HepG2 (cell line): Measurements from ENCODE around the gene TM4SF4. TPM values are rescaled to one million over a fixed set of nuclear protein-coding genes. Genes with fewer than 3 reads are reported as not detected.

ENCODE experiments used
- ATAC-seq: fragments of 200-7000 bp; cut with Tn5 transposase; 3 replicates; pipeline ENCODE4 v1.9.1; 2020; ENCODE audit warnings: mild to moderate bottlenecking, moderate library complexity
- BruUV-seq: library from RNA; stranded (reverse); fragments of 400-500 nt; replicated peaks from 2 replicates; lab custom pipeline; 2021; lab: Mats Ljungman, UMichigan
- CTCF ChIA-PET: fragments of 300-600 bp; formaldehyde crosslinking; extraction: SDS; loops from one replicate; lab custom pipeline; 2021; ENCODE audit warnings: low total read pairs, inconsistent platforms, low intra/inter-chr PET ratio; lab: Yijun Ruan, JAX
- POLR2A ChIA-PET: fragments of 350-600 bp; sonication (Branson Sonifier 250); formaldehyde crosslinking; loops from one replicate; lab custom pipeline; 2020; ENCODE audit warnings: antibody characterized with exemption, inconsistent platforms; lab: Yijun Ruan, JAX
- DNase-seq: peaks from one replicate; pipeline ENCODE4 v3.0.0-alpha.2; 2015; ENCODE audit warnings: low spot score
- FAIRE-seq: peaks from 3 replicates; lab custom pipeline; 2011; peaks lifted over from hg19 to GRCh38; lab: Jason Lieb, UNC
- H2AFZ ChIP-seq: one replicate; pipeline ENCODE4 v1.6.1; 2011; ENCODE audit warnings: low read length, inconsistent platforms
- H3K27ac ChIP-seq: fragments of 300-600 bp; 3 replicates; pipeline ENCODE4 v1.8.0; 2011; ENCODE audit warnings: mixed run types, mild to moderate bottlenecking, mixed read lengths, low read length, inconsistent platforms; ENCODE audit not compliant: insufficient read depth; ENCODE audit errors: extremely low read length
- H3K27me3 ChIP-seq, 2 experiments: fragments of 200-600 bp in 1 of 2; 2 replicates in 1 of 2; 3 replicates in 1 of 2; pipeline versions ENCODE4 v1.6.0 to v1.8.0; 2011; ENCODE audit warnings: low read length in 2 of 2, mild to moderate bottlenecking in 2 of 2, moderate library complexity in 2 of 2, inconsistent platforms in 1 of 2; ENCODE audit not compliant: insufficient read depth in 2 of 2, control insufficient read depth in 1 of 2
- H3K36me3 ChIP-seq, 2 experiments: fragments of 200-600 bp in 1 of 2; replicated peaks in 1 of 2; 2 replicates in 1 of 2; 3 replicates in 1 of 2; pipeline versions ENCODE4 v1.5.1 to v1.8.0; 2011; ENCODE audit warnings: low read length in 2 of 2, inconsistent platforms in 1 of 2; ENCODE audit not compliant: insufficient read depth in 2 of 2, control insufficient read depth in 1 of 2
- H3K4me1 ChIP-seq: 2 replicates; pipeline ENCODE4 v1.5.1; 2012; ENCODE audit warnings: low read length, inconsistent platforms; ENCODE audit not compliant: insufficient read depth
- H3K4me2 ChIP-seq: 2 replicates; pipeline ENCODE4 v1.6.0; 2011; ENCODE audit warnings: low read depth, low read length, inconsistent platforms
- H3K4me3 ChIP-seq, 3 experiments: fragments of 200-600 bp in 1 of 3; sonication (generic), shearing (Covaris generic) in 1 of 3; replicated peaks in 1 of 3; 2 replicates each; pipeline ENCODE4 v1.5.1; 2011 to 2016; ENCODE audit warnings: low read length in 3 of 3, inconsistent platforms in 2 of 3, low read depth in 2 of 3, mild to moderate bottlenecking in 2 of 3, control low read depth in 1 of 3, mixed read lengths in 1 of 3; ENCODE audit not compliant: insufficient read depth in 1 of 3
- H3K79me2 ChIP-seq: one replicate; pipeline ENCODE4 v1.6.1; 2011; ENCODE audit warnings: low read length, inconsistent platforms; ENCODE audit not compliant: insufficient read depth
- H3K9ac ChIP-seq: 2 replicates; pipeline ENCODE4 v1.6.0; 2011; ENCODE audit warnings: mild to moderate bottlenecking, low read depth, low read length, inconsistent platforms; ENCODE audit not compliant: insufficient read depth
- H3K9me3 ChIP-seq: 2 replicates; pipeline ENCODE4 v1.5.1; 2012; ENCODE audit warnings: mild to moderate bottlenecking, low read length
- H4K20me1 ChIP-seq: 2 replicates; pipeline ENCODE4 v1.6.0; 2011; ENCODE audit warnings: inconsistent platforms, mild to moderate bottlenecking, low read length, moderate library complexity; ENCODE audit not compliant: insufficient read depth
- ATF6 ChIP-seq: sonication (generic); formaldehyde crosslinking; conservative IDR thresholded peaks from 2 replicates; pipeline ENCODE4 v1.4.0; 2020; ENCODE audit warnings: missing genetic modification reagents
- ERF ChIP-seq: IDR thresholded peaks from 2 replicates; pipeline ENCODE4 v1.6.1; 2018; ENCODE audit warnings: missing biosample characterization, missing genetic modification reagents
- MAF1 ChIP-seq: sonication (generic); formaldehyde crosslinking; IDR thresholded peaks from 2 replicates; pipeline ENCODE4 v1.5.0; 2020; ENCODE audit warnings: missing genetic modification reagents, borderline replicate concordance
- PCBP1 ChIP-seq: fragments of 200-400 bp; formaldehyde crosslinking; IDR thresholded peaks from 2 replicates; pipeline ENCODE4 v1.6.1; 2017; ENCODE audit warnings: mild to moderate bottlenecking, low read depth, low read length, borderline replicate concordance
- POLR2A ChIP-seq, 2 experiments: IDR thresholded peaks; 2 replicates each; pipeline ENCODE4 v1.6.1; 2011; ENCODE audit warnings: low read depth in 2 of 2, low read length in 2 of 2, mild to moderate bottlenecking in 1 of 2, moderate library complexity in 1 of 2; ENCODE audit not compliant: insufficient read depth in 1 of 2
- RARA ChIP-seq: IDR thresholded peaks from 2 replicates; pipeline ENCODE4 v1.6.1; 2016; ENCODE audit warnings: missing genetic modification reagents, missing compliant biosample characterization
- RFX3 ChIP-seq: IDR thresholded peaks from 2 replicates; pipeline ENCODE4 v1.6.1; 2016; ENCODE audit warnings: missing biosample characterization, missing genetic modification reagents
- STAT6 ChIP-seq: sonication (generic); formaldehyde crosslinking; IDR thresholded peaks from 2 replicates; pipeline ENCODE4 v1.4.0; 2020; ENCODE audit warnings: missing genetic modification reagents, mild to moderate bottlenecking, borderline replicate concordance
- ZBTB38 ChIP-seq: sonication (generic); formaldehyde crosslinking; IDR thresholded peaks from 2 replicates; pipeline ENCODE4 v1.5.1; 2020; ENCODE audit warnings: mild to moderate bottlenecking, missing genetic modification reagents
- ZC3H13 ChIP-seq: sonication (generic); formaldehyde crosslinking; IDR thresholded peaks from 2 replicates; pipeline ENCODE4 v1.8.1; 2023; ENCODE audit warnings: mild to moderate bottlenecking, missing genetic modification reagents, moderate library complexity
- ZMYM4 ChIP-seq: sonication (generic); formaldehyde crosslinking; IDR thresholded peaks from 2 replicates; pipeline ENCODE4 v1.8.1; 2023; ENCODE audit warnings: mild to moderate bottlenecking, missing genetic modification reagents
- ZNF260 ChIP-seq: sonication (generic); formaldehyde crosslinking; IDR thresholded peaks from 2 replicates; pipeline ENCODE4 v1.4.0; 2020; ENCODE audit warnings: missing genetic modification reagents, low read depth, mild to moderate bottlenecking, borderline replicate concordance
- ZNF350 ChIP-seq: sonication (generic); formaldehyde crosslinking; IDR thresholded peaks from 2 replicates; pipeline ENCODE4 v1.4.0; 2020; ENCODE audit warnings: mild to moderate bottlenecking, low read depth, missing genetic modification reagents, borderline replicate concordance
- ZNF777 ChIP-seq: sonication (generic); formaldehyde crosslinking; IDR thresholded peaks from 2 replicates; pipeline ENCODE4 v1.4.0; 2020; ENCODE audit warnings: missing genetic modification reagents
- WGBS: methylation state at CpG from one replicate; pipeline ENCODE4 v1.1.6; 2017; ENCODE audit warnings: low lambda C conversion rate; 5-methylcytosine and 5-hydroxymethylcytosine counted together
- in situ Hi-C: cut with HindIII; loops from 2 replicates; pipeline ENCODE4 v1.10.0; 2017; ENCODE audit warnings: low pct_unique_long_range_greater_than_20kb; ENCODE audit not compliant: extremely low pct_ligation_motif_present
- intact Hi-C: fragments of 100-400 bp; cut with micrococcal nuclease; formaldehyde crosslinking; loops from one replicate; pipeline ENCODE4 v1.10.0; 2022; ENCODE audit not compliant: unreplicated experiment
- polyA plus RNA-seq, 8 experiments: library from polyadenylated mRNA; depleted of rRNA in 3 of 8; stranded (reverse) in 7 of 8; unstranded in 1 of 8; fragments of >200 nt; fragmentation: Illumina TruSeq in 4 of 8; extraction: Trizol in 4 of 8; gene quantifications; 2 replicates each; pipeline versions ENCODE4 v1.2.1 to v1.2.3, GENCODE V29; 2011 to 2016; ENCODE audit warnings: low read depth in 4 of 8, missing spikeins in 1 of 8, mixed read lengths in 1 of 8; ENCODE audit not compliant: insufficient read depth in 1 of 8
- total RNA-seq, 5 experiments: library from RNA; depleted of rRNA; stranded (reverse); fragments of >200 nt; fragmentation: Illumina TruSeq; extraction: Trizol; gene quantifications; 2 replicates each; pipeline ENCODE4 v1.2.3, GENCODE V29; 2016; ENCODE audit warnings: low read depth in 1 of 5
- TF ChIP-seq, protein P1 (sequence below): sonication (generic); formaldehyde crosslinking; IDR thresholded peaks from 2 replicates; pipeline ENCODE4 v1.4.0; 2020; ENCODE audit warnings: mild to moderate bottlenecking, missing genetic modification reagents
- TF ChIP-seq, protein P2 (sequence below): sonication (generic); formaldehyde crosslinking; conservative IDR thresholded peaks from 2 replicates; pipeline ENCODE4 v1.8.1; 2023; ENCODE audit warnings: missing genetic modification reagents
- TF ChIP-seq, protein P3 (sequence below): sonication (generic); formaldehyde crosslinking; IDR thresholded peaks from 2 replicates; pipeline ENCODE4 v1.4.0; 2020; ENCODE audit warnings: missing genetic modification reagents, borderline replicate concordance

The TM4SF4 gene
- total and polyA plus RNA-seq, 2 of the 13 experiments (the other 11 are each of a cell fraction or from before 2014, with no cell fraction given): 0.63 to 0.95 TPM

DNA sequence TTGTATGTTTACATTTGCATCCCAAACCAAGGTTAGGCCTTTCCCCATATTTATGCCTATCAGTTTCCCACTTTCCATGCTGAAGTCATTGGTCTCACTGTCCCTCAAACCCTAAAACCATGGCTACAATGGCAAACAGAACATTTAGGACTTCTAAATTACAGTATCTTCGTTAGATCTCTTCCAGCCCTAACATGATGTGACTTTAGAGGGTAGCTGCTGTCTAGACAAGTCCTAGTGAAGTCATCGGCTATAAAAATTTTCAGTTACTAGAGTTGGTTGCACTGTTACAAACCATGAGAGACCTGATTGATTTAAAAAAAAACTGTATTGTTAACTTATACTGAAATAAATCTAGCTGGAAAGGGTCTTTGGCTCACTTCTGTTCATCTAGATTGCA lies 54.6 kb downstream of the TM4SF4 start:
- WGBS: 100% methylated on average over 2 of the region's 2 CpGs
- DNase-seq (no peak), FAIRE-seq (no peak), ATAC-seq (no peak)
- H3K4me3 ChIP-seq: no peak overlapping the region
- TF ChIP-seq ZNF777 (CRISPR knock-in tag): no peak
- TF ChIP-seq POLR2A (IDR thresholded peaks at IDR 0.05; ENCODE audit: insufficient read depth in 1 of 2, low read depth in 2 of 2, low read length in 2 of 2): no peak
- no peak for TF ChIP-seq ZMYM4 (CRISPR knock-in tag)
- no peak for TF ChIP-seq ERF
- TF ChIP-seq ZNF260: no peak
- TF ChIP-seq RARA (CRISPR knock-in tag): no peak
- TF ChIP-seq ZBTB38 (CRISPR knock-in tag): no peak
- no peak for TF ChIP-seq ZNF350 (CRISPR knock-in tag)
- no peak for TF ChIP-seq ATF6 (CRISPR knock-in tag)
- TF ChIP-seq ZC3H13 (CRISPR knock-in tag): no peak
- no peak for TF ChIP-seq PCBP1
- TF ChIP-seq, protein P1, sequence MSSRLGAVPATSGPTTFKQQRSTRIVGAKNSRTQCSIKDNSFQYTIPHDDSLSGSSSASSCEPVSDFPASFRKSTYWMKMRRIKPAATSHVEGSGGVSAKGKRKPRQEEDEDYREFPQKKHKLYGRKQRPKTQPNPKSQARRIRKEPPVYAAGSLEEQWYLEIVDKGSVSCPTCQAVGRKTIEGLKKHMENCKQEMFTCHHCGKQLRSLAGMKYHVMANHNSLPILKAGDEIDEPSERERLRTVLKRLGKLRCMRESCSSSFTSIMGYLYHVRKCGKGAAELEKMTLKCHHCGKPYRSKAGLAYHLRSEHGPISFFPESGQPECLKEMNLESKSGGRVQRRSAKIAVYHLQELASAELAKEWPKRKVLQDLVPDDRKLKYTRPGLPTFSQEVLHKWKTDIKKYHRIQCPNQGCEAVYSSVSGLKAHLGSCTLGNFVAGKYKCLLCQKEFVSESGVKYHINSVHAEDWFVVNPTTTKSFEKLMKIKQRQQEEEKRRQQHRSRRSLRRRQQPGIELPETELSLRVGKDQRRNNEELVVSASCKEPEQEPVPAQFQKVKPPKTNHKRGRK: no peak
- TF ChIP-seq MAF1 (CRISPR knock-in tag): no peak
- TF ChIP-seq, protein P2, sequence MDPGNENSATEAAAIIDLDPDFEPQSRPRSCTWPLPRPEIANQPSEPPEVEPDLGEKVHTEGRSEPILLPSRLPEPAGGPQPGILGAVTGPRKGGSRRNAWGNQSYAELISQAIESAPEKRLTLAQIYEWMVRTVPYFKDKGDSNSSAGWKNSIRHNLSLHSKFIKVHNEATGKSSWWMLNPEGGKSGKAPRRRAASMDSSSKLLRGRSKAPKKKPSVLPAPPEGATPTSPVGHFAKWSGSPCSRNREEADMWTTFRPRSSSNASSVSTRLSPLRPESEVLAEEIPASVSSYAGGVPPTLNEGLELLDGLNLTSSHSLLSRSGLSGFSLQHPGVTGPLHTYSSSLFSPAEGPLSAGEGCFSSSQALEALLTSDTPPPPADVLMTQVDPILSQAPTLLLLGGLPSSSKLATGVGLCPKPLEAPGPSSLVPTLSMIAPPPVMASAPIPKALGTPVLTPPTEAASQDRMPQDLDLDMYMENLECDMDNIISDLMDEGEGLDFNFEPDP (CRISPR knock-in tag): no peak
- TF ChIP-seq RFX3: no peak
- TF ChIP-seq STAT6 (CRISPR knock-in tag): no peak
- TF ChIP-seq, protein P3, sequence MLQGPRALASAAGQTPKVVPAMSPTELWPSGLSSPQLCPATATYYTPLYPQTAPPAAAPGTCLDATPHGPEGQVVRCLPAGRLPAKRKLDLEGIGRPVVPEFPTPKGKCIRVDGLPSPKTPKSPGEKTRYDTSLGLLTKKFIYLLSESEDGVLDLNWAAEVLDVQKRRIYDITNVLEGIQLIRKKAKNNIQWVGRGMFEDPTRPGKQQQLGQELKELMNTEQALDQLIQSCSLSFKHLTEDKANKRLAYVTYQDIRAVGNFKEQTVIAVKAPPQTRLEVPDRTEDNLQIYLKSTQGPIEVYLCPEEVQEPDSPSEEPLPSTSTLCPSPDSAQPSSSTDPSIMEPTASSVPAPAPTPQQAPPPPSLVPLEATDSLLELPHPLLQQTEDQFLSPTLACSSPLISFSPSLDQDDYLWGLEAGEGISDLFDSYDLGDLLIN: no peak
- H3K27me3 ChIP-seq: no peaks in the 10 kb centered on the region
- H3K4me2 ChIP-seq: no peak overlapping the region
- H4K20me1 ChIP-seq: peaks cover 37% of the 10 kb centered on the region
- intact Hi-C loops (no loop called here), in situ Hi-C loops (loop anchor here (5.0 kb wide), 1 partner anchor 183 kb away; no protein-coding TSS in a partner anchor)
- peaks cover 14 to 64% of the 10 kb centered on the region in 2 experiments for H3K36me3 ChIP-seq
- ChIA-PET POLR2A (no interaction called here), CTCF (no interaction called here)
- BruUV-seq: no TSS peak
- no peaks in the 10 kb centered on the region for H3K9me3 ChIP-seq
- H3K4me1 ChIP-seq: peaks cover 34% of the 10 kb centered on the region
- no peak overlapping the region for H3K9ac ChIP-seq
- H2AFZ ChIP-seq: no peak overlapping the region
- peaks cover 15% of the 10 kb centered on the region for H3K79me2 ChIP-seq
- no peak overlapping the region for H3K27ac ChIP-seq
